Tibial artery (tissue), 4 donors: ENCODE measurements around the gene GFY.

Source experiments
- DNase-seq, 2 donors: peaks; one replicate each; pipeline ENCODE4 v3.0.0-alpha.2; 2019
- H3K27ac ChIP-seq, 2 donors: fragments of 200-600 bp; sonication (generic) in 1 of 2; 1 replicate in 1 of 2; 2 replicates in 1 of 2; pipeline ENCODE4 v1.5.1; 2018 to 2019; ENCODE audit warnings: mild to moderate bottlenecking in 1 of 2
- H3K27me3 ChIP-seq, 2 donors: fragments of 200-600 bp; sonication (generic) in 1 of 2; one replicate each; pipeline versions ENCODE4 v1.5.1 to v1.6.0; 2016 to 2019
- H3K36me3 ChIP-seq, 3 donors: fragments of 200-600 bp; sonication (generic) in 2 of 3; one replicate each; pipeline ENCODE4 v1.5.1; 2016 to 2019; ENCODE audit warnings: mild to moderate bottlenecking in 2 of 3
- H3K4me1 ChIP-seq, 4 donors: fragments of 200-600 bp; sonication (generic) in 2 of 4; 1 replicate in 3 of 4; 2 replicates in 1 of 4; pipeline ENCODE4 v1.5.1; 2016 to 2019
- H3K4me3 ChIP-seq, 2 donors: fragments of 200-600 bp; sonication (generic) in 1 of 2; 1 replicate in 1 of 2; 2 replicates in 1 of 2; pipeline ENCODE4 v1.5.1; 2018 to 2019; ENCODE audit warnings: mild to moderate bottlenecking in 2 of 2
- H3K9me3 ChIP-seq, 3 donors: fragments of 200-600 bp; sonication (generic) in 1 of 3; one replicate each; pipeline ENCODE4 v1.5.1; 2016 to 2019
- intact Hi-C: fragments of 100-400 bp; cut with DNase I; formaldehyde crosslinking; loops from one replicate; pipeline ENCODE4 v1.15.0; 2023; ENCODE audit warnings: low total_unique reads
- TF ChIP-seq, protein P1 (sequence below), 2 experiments: fragments of 200-600 bp in 1 of 2; fragments of 450-650 bp in 1 of 2; IDR thresholded peaks; one replicate each; pipeline ENCODE4 v1.5.1; 2017 to 2019; ENCODE audit warnings: antibody characterized with exemption in 2 of 2, mild to moderate bottlenecking in 1 of 2, moderate library complexity in 1 of 2

Gene GFY

DNA sequence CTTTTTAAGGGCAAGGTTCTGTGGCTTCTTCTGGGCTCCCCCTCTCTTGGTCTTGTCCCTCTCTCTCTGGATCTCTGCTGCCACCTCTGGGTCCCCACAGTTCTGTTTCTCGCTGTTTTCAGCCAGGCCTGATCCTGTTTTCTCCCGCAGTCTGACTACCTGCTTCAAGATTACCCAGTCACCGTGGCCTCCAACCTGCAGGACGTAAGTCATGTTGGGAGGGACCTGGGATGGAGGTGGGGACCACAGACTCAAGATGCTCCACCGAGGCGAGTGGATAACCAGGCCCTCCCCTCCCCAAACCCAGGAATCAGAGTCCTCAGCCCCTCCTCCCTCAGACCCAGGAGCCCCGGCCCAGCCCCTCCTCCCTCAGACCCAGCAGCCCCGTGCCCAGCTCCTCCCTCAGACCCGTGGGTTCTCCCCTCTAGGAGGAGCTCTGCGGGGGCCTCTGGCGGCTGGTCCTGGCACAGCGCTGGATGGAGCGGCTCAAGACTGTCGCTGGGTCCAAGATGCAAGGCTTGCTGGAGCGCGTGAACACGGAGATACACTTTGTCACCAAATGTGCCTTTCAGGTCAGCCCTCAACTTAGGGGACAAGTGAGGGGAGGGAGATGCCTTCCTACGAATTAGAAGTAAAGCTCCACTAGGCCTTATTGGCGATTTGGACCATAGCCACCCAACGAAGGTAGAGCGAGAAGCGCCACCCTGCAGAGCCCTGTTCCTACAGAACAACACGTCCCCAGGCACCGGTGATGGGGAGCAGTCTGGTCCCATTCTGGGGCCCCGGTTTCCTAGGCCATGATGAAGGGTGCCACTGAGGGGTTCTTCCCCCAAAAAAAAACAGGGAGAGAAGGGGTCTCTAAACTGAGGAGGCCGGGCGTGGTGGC, 51.0 kb downstream of the GFY start:
- DNase-seq: peak in 1 of 2 donors; percentile 63
- Histone ChIP-seq H3K9me3 (no peaks in the 10 kb centered on the region), H3K27me3 (no peaks in the 10 kb centered on the region), H3K4me1 (peaks cover 0 to 20% (median 12%) of the 10 kb centered on the region in 4 donors), H3K36me3 (peaks cover 0 to 10% (median 0%) of the 10 kb centered on the region in 3 donors), H3K27ac (peak overlapping the region in 1 of 2 donors; percentile 24), H3K4me3 (no peak overlapping the region)
- TF ChIP-seq, protein P1, sequence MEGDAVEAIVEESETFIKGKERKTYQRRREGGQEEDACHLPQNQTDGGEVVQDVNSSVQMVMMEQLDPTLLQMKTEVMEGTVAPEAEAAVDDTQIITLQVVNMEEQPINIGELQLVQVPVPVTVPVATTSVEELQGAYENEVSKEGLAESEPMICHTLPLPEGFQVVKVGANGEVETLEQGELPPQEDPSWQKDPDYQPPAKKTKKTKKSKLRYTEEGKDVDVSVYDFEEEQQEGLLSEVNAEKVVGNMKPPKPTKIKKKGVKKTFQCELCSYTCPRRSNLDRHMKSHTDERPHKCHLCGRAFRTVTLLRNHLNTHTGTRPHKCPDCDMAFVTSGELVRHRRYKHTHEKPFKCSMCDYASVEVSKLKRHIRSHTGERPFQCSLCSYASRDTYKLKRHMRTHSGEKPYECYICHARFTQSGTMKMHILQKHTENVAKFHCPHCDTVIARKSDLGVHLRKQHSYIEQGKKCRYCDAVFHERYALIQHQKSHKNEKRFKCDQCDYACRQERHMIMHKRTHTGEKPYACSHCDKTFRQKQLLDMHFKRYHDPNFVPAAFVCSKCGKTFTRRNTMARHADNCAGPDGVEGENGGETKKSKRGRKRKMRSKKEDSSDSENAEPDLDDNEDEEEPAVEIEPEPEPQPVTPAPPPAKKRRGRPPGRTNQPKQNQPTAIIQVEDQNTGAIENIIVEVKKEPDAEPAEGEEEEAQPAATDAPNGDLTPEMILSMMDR (IDR thresholded peaks at IDR 0.05): peak in 1 of 2 experiments; percentile 32
- intact Hi-C loops: loop anchor here (2.0 kb wide), 1 partner anchor 71 kb away; no protein-coding TSS in a partner anchor
